Tibial nerve (tissue), 3 donors: ENCODE data around the gene SPATA32.

Experiments
- CTCF ChIP-seq, 5 experiments: fragments of 200-600 bp in 3 of 5; fragments of 450-650 bp in 2 of 5; sonication (generic) in 3 of 5; IDR thresholded peaks; one replicate each; pipeline ENCODE4 v1.5.1; 2016 to 2019; ENCODE audit warnings: antibody characterized with exemption in 5 of 5, mild to moderate bottlenecking in 3 of 5, moderate library complexity in 2 of 5
- POLR2A ChIP-seq, 2 donors: fragments of 450-650 bp; IDR thresholded peaks; one replicate each; pipeline ENCODE4 v1.6.1; 2017; ENCODE audit warnings: antibody characterized with exemption in 2 of 2, mild to moderate bottlenecking in 2 of 2, moderate library complexity in 2 of 2

GRCh38 chr17:45287526-45288500 lies 25.9 kb upstream of the SPATA32 start:
- TF ChIP-seq CTCF (IDR thresholded peaks at IDR 0.05) (no peak), POLR2A (IDR thresholded peaks at IDR 0.05) (no peak)
